T-helper 1 cell treated with Interleukin-12 subunit alpha and Interleukin-12 subunit beta and Interleukin-4 antibody, amounts not matched to agents 30 μg/mL and 1 μg/mL, for 36 hours (primary cell): ENCODE results near the gene CNOT6L.

Source experiments
- H3K27ac Mint-ChIP-seq: one replicate; pipeline ENCODE4 v1.8.0; 2021; ENCODE audit warnings: mild to moderate bottlenecking, mixed read lengths
- H3K27me3 Mint-ChIP-seq: one replicate; pipeline ENCODE4 v1.8.0; 2021; ENCODE audit warnings: low read depth, mixed read lengths
- H3K36me3 Mint-ChIP-seq: one replicate; pipeline ENCODE4 v1.8.0; 2021; ENCODE audit warnings: low read depth, mixed read lengths
- H3K4me1 Mint-ChIP-seq: one replicate; pipeline ENCODE4 v1.8.0; 2021; ENCODE audit warnings: low read depth, mixed read lengths
- H3K4me3 Mint-ChIP-seq: one replicate; pipeline ENCODE4 v1.8.0; 2021; ENCODE audit warnings: mild to moderate bottlenecking, moderate library complexity, mixed read lengths
- H3K9me3 Mint-ChIP-seq: one replicate; pipeline ENCODE4 v1.8.0; 2021; ENCODE audit warnings: mixed read lengths

The CNOT6L gene

DNA sequence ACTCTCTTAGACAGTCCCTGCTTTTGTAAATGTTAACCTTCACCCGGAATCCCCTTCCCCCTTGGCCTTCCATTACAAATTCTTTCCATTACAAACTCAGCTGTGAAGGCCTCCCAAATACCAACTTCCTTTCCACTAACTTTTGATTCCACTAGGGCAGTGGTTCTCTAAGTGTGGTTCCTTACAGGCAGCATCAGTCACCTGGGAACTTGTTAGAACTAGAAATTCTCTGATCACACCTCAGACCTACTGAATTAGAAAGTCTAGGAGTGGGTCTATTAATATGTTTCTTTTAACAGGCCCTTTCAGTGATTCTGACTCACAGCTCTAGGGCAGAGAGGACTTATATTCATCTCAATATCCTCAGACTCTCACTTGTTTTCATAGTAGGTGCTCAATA lies 24.5 kb upstream of the CNOT6L start:
- Mint-ChIP-seq H3K4me1 (peaks cover 12% of the 10 kb centered on the region), H3K27ac (no peak overlapping the region), H3K4me3 (no peak overlapping the region)

DNA sequence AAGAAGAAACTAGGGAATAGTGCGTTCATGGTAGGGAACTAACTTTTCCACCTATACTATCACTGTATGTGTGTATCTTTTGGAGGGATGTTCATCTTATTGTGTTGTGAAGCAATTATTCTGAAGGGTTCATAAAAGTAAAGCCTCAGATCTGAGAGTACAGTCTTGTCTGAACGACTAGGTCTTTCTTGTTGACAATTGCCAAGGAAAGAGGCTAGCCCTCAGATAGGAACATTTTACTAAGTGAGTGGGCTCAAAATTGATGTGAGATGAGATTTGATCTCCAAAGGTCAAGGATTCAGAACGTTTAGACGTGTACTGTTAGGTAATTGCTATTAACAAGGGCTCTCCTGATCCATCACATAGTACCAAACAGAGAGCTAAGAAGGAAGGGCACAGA lies 15.2 kb upstream of the CNOT6L start:
- Mint-ChIP-seq H3K4me1 (peaks cover 4% of the 10 kb centered on the region), H3K9me3 (no peaks in the 10 kb centered on the region), H3K27ac (no peak overlapping the region), H3K27me3 (no peaks in the 10 kb centered on the region), H3K36me3 (no peaks in the 10 kb centered on the region), H3K4me3 (no peak overlapping the region)

More for the DNA sequence above, 24.5 kb upstream of the CNOT6L start:
- Mint-ChIP-seq H3K27me3 (peaks cover 9% of the 10 kb centered on the region), H3K36me3 (no peaks in the 10 kb centered on the region), H3K9me3 (no peaks in the 10 kb centered on the region)

GRCh38 chr4:77833126-77833724 lies 14.1 kb upstream of the CNOT6L start:
- Mint-ChIP-seq H3K4me1 (peaks cover 4% of the 10 kb centered on the region), H3K36me3 (no peaks in the 10 kb centered on the region), H3K27me3 (no peaks in the 10 kb centered on the region), H3K27ac (no peak overlapping the region), H3K9me3 (no peaks in the 10 kb centered on the region), H3K4me3 (no peak overlapping the region)

DNA sequence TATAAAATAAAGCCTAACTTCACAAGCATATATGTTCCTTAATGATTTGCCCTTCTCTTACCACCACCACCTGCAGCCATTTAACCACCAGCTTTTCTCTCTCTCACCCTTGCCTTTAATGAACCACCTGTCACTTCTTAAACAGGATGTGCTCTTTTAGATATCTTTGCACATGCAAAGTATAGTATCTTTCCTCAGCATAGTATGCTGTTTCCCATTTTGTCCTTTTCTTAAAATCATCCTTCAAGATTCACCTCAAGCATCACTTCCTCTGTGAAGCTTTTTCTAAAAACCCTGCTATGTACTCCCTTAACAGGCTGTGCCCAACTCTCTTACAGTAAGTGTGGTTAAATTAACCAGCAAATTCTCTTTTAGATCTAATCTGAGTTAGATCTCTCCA lies 8.2 kb upstream of the CNOT6L start:
- H3K9me3 Mint-ChIP-seq: no peaks in the 10 kb centered on the region
- peaks cover 14% of the 10 kb centered on the region for H3K4me1 Mint-ChIP-seq

DNA sequence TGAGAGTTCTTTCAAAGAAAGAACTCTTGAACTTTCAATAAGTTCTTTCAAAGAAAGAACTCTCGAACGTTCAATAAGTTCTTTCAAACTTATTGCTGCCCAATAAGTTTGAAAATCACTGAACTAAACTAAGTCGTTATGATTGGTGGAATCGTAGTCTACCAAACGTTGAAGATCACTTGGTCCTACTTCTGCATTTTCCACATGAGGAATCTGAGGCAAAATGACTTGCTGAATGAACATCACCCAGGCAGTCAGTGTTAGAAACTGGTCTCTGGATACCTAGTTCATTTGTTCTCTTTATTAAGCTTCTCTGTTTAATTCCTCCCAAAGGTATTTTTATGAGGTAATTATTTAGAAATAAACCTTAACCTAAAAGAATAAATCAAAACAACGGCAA lies 7.1 kb upstream of the CNOT6L start:
- Mint-ChIP-seq H3K27me3 (no peaks in the 10 kb centered on the region), H3K9me3 (no peaks in the 10 kb centered on the region), H3K36me3 (peaks cover 2% of the 10 kb centered on the region), H3K4me1 (peaks cover 23% of the 10 kb centered on the region), H3K27ac (no peak overlapping the region), H3K4me3 (no peak overlapping the region)

More for the DNA sequence above, 8.2 kb upstream of the CNOT6L start:
- Mint-ChIP-seq H3K4me3 (peak overlapping the region; percentile 29), H3K27ac (peak overlapping the region; percentile 54), H3K27me3 (no peaks in the 10 kb centered on the region), H3K36me3 (no peaks in the 10 kb centered on the region)

DNA sequence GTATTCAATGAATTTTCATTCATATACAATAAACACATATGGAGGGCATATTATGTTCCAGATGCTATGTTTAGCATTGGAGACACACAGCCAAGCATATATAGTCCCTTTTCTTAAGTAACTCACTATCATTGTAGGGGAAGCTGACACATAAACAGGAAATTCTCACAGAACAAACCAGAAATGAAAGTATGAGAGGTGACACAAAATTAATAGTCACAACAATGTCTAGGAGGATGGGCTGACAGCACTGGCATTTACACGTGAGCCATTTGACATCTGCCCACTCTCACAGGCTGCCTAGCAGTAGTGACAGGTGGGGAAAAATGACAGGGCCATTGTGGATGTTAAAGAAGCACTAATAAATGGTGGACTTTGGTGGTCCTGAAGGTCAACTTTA lies 2.6 kb upstream of the CNOT6L start:
- peaks cover 13% of the 10 kb centered on the region for H3K36me3 Mint-ChIP-seq
- peaks cover 32% of the 10 kb centered on the region for H3K4me1 Mint-ChIP-seq
- peak overlapping the region; percentile 91 for H3K4me3 Mint-ChIP-seq
- H3K27me3 Mint-ChIP-seq: no peaks in the 10 kb centered on the region
- H3K9me3 Mint-ChIP-seq: no peaks in the 10 kb centered on the region
- peak overlapping the region; percentile 100 for H3K27ac Mint-ChIP-seq

DNA sequence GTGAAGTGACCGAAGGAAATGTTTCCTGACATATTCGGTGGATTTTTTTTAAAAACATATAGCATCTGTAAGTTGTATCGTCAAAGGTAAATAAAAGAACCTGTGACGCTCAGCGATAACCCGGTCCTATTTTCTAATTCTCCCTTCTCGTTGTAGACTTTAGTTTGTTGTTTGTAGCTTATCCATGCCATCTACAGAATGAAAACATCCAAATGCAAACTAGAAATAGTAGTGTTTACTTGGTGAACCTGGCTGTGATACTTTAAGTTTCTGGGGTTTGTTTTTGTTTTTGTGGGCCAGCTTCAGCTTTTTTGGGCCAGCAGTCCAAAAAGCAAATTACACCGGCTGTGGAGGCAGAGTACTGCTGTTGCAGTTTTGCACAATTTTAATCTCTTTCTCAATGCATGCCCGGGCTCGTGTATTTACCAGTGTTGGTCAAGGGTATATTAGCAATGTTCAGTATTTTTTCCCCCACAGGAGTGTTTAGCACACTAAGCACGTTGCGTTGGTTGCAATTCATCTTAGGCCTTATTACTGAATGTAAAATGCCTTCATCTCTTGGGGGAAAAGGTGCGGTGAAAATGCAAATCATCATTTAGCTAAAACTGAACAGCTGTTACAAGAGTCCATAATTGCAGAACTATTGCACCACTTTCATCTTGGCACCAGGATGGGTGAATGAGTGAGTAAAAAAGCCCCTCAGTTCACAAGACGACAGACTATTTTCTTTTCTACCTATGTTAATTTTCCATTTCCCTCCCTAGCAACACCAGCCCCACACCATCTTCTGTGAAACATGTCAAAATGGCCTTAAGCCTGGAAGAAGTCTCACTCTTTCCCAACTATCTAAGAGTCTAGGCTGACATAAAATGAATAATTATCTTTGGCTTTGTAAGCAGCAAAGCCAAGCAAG lies 1.7 kb upstream of the CNOT6L start:
- Mint-ChIP-seq H3K27ac (peak overlapping the region; percentile 100), H3K4me3 (peak overlapping the region; percentile 91), H3K4me1 (peaks cover 34% of the 10 kb centered on the region), H3K36me3 (peaks cover 13% of the 10 kb centered on the region), H3K27me3 (no peaks in the 10 kb centered on the region), H3K9me3 (no peaks in the 10 kb centered on the region)

DNA sequence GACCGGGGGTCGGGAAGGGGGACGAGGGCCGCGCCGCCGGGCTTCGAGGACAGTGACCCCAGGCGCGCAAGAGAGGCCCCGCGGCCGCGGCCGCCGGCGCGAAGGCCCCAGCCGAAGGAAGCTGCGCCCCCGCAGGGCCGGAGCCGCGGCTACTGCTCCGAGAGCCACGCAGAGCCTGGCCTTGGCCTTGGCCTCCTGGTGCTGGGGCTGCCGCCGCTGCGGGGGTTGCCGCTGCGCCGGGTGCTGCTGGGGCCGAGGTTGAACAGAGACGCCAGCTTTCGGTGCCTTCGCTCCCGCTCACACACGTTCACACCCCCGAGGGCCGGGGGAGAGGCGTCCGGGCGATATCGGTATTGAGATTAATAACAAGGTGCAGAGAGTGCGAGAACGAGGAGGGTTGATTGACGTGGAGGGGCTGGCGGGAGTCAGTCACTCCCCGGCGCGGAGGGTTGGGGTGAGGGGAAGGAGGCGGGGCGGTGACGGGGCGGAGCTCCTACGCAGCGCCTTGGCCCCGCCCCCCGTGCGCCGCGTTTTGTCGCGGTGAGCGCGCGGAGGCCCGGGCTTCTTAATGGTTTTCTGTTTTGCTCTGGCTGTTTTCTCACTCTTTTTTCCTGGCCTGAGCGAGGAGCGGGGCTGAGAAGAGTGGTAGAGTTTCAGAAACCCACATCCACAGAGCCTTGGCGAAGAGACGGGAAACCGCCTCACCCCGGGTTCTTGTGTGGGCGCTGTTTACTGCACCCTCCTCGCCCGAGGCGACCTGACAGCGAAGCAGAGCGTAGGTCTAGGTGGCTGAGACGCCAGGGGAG lies 878 bp upstream of the CNOT6L start:
- Mint-ChIP-seq H3K4me3 (peak overlapping the region; percentile 91), H3K27me3 (no peaks in the 10 kb centered on the region), H3K9me3 (no peaks in the 10 kb centered on the region), H3K36me3 (peaks cover 18% of the 10 kb centered on the region), H3K4me1 (peaks cover 42% of the 10 kb centered on the region), H3K27ac (peak overlapping the region; percentile 100)

- Mint-ChIP-seq H3K27ac (peak overlapping the region; percentile 98), H3K9me3 (no peaks in the 10 kb centered on the region), H3K36me3 (peaks cover 22% of the 10 kb centered on the region), H3K27me3 (no peaks in the 10 kb centered on the region), H3K4me1 (peaks cover 47% of the 10 kb centered on the region), H3K4me3 (peak overlapping the region; percentile 98)
These were observed 255 bp upstream of the CNOT6L start for GRCh38 chr4:77819404-77819842.

DNA sequence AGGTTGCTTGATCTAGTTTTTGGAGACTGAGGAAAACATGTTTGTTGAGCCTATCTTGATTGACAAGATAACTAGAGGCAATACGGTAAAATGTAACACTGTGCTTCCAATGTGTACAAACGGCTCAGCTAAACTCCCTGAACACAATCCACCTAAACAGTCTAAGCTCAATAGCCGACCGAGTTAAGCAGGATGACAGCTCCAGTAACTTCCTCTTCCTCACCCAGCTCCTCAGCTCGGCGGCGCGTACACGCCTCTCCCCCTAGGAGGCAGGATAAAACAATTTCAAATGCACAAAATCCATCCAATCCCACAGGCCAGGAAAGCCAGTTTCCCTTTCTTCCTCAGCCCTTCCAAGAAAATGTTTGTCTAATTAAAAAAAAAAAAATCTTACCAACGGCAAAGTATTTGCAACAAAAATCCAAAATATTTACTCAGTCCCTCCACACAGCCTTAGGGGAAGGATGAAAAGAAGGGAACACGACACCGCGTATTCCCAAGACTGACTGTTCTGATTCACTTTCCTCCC lies 1.0 kb downstream of the CNOT6L start:
- Mint-ChIP-seq H3K4me3 (peak overlapping the region; percentile 95), H3K27me3 (no peaks in the 10 kb centered on the region), H3K27ac (peak overlapping the region; percentile 96), H3K4me1 (peaks cover 54% of the 10 kb centered on the region), H3K36me3 (peaks cover 23% of the 10 kb centered on the region), H3K9me3 (no peaks in the 10 kb centered on the region)

- Mint-ChIP-seq H3K27me3 (no peaks in the 10 kb centered on the region), H3K4me3 (peak overlapping the region; percentile 95), H3K27ac (peak overlapping the region; percentile 96), H3K4me1 (peaks cover 52% of the 10 kb centered on the region), H3K36me3 (peaks cover 25% of the 10 kb centered on the region), H3K9me3 (no peaks in the 10 kb centered on the region)
These were observed 1.7 kb downstream of the CNOT6L start for GRCh38 chr4:77817304-77818072.

- H3K36me3 Mint-ChIP-seq: peaks cover 27% of the 10 kb centered on the region
- H3K4me3 Mint-ChIP-seq: peak overlapping the region; percentile 29
- no peak overlapping the region for H3K27ac Mint-ChIP-seq
- peaks cover 49% of the 10 kb centered on the region for H3K4me1 Mint-ChIP-seq
- H3K9me3 Mint-ChIP-seq: no peaks in the 10 kb centered on the region
- H3K27me3 Mint-ChIP-seq: no peaks in the 10 kb centered on the region
These were observed 2.6 kb downstream of the CNOT6L start for GRCh38 chr4:77816546-77816945.

GRCh38 chr4:77815636-77816035 lies 3.5 kb downstream of the CNOT6L start:
- Mint-ChIP-seq H3K4me1 (peaks cover 48% of the 10 kb centered on the region), H3K27me3 (no peaks in the 10 kb centered on the region), H3K4me3 (peak overlapping the region; percentile 41), H3K36me3 (peaks cover 32% of the 10 kb centered on the region), H3K9me3 (no peaks in the 10 kb centered on the region), H3K27ac (no peak overlapping the region)

DNA sequence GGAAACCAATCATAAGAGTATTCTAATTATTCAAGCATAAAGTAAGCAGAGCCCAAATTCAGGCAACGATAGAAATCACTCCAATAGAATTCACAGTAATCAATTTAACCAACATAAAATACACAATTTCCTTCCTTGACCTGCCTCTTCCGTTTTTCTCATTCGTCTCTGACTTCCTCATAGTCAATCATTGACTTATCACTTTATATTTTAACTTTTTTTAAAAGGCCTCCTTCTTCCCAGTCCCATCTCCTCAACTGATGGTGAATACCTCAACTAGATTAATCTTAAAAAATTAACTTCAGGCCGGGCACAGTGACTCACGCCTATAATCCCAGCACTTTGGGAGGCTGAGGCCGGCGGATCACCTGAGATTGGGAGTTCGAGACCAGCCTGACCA lies 13.3 kb downstream of the CNOT6L start:
- Mint-ChIP-seq H3K36me3 (peaks cover 21% of the 10 kb centered on the region), H3K27ac (no peak overlapping the region), H3K4me3 (no peak overlapping the region), H3K27me3 (no peaks in the 10 kb centered on the region), H3K9me3 (no peaks in the 10 kb centered on the region), H3K4me1 (peaks cover 45% of the 10 kb centered on the region)
